ENCODE data around the gene YTHDF2. TPM values are rescaled to one million over a fixed set of nuclear protein-coding genes. Genes with fewer than 3 reads are reported as not detected.

YTHDF2 gene
- total and polyA plus RNA-seq, 2 donors (not counting 1 experiment from before 2014, with no cell fraction given): 26.3 to 58.8 TPM

- peak overlapping the region in 1 of 2 donors; percentile 5 for H3K27ac ChIP-seq (ENCODE audit: low read length in 2 of 2)
- TF ChIP-seq EZH2 (IDR thresholded peaks at IDR 0.05; ENCODE audit: borderline replicate concordance, insufficient read depth, low read depth, low read length, poor library complexity, severe bottlenecking): no peak
- peak; percentile 21 for TF ChIP-seq CTCF (IDR thresholded peaks at IDR 0.05)
- Mint-ChIP-seq H3K4me3 (no peak overlapping the region), H3K27me3 (no peaks in the 10 kb centered on the region), H3K9me3 (ENCODE audit: insufficient read depth) (no peaks in the 10 kb centered on the region), H3K4me1 (peaks cover 26% of the 10 kb centered on the region), H3K27ac (peak overlapping the region; percentile 23)
- no peak overlapping the region for H3K4me2 ChIP-seq (replicated peaks; ENCODE audit: low read depth, low read length, poor library complexity, severe bottlenecking)
- peaks cover 6 to 18% of the 10 kb centered on the region in 2 donors for H3K4me1 ChIP-seq (ENCODE audit: control insufficient read depth in 2 of 2, insufficient read depth in 2 of 2, low read length in 2 of 2)
- ChIA-PET CTCF (interaction anchor here (0.9 to 1.6 kb wide), 5 partner anchors 20 to 280 kb away, joined by 3 to 5 read pairs (median 4); partner anchors contain the start of gene YTHDF2), POLR2A (interaction anchor here (0.6 kb wide), 1 partner anchor 112 kb away, joined by 4 read pairs; no protein-coding TSS in a partner anchor)
- H3K9ac ChIP-seq (ENCODE audit: low read length): no peak overlapping the region
- no peak for ATAC-seq (ENCODE audit: low read depth)
- H2AFZ ChIP-seq (ENCODE audit: insufficient read depth, low read depth, low read length, poor library complexity, severe bottlenecking): no peak overlapping the region
- H3K9me3 ChIP-seq (ENCODE audit: control extremely low read depth in 1 of 3, control insufficient read depth in 2 of 3, insufficient read depth in 1 of 3, low read length in 2 of 3): no peaks in the 10 kb centered on the region
- WGBS (ENCODE audit: insufficient coverage): 14% methylated on average over 1 of the region's 5 CpGs
- H3K27me3 ChIP-seq (replicated peaks in 1 of 4; ENCODE audit: control extremely low read depth in 1 of 4, control insufficient read depth in 3 of 4, insufficient read depth in 4 of 4, low read length in 3 of 4): no peaks in the 10 kb centered on the region
- H3K4me3 ChIP-seq (ENCODE audit: control extremely low read depth in 1 of 5, extremely low read depth in 1 of 5, insufficient read depth in 1 of 5, low read depth in 2 of 5, low read length in 4 of 5): no peak overlapping the region
- peak; percentile 26 for DNase-seq
- peaks cover 98% of the 10 kb centered on the region for H3K79me2 ChIP-seq (ENCODE audit: control insufficient read depth, insufficient read depth, low read length)
- H4K20me1 ChIP-seq (ENCODE audit: control insufficient read depth, insufficient read depth, low read length, poor library complexity, severe bottlenecking): peaks cover 94% of the 10 kb centered on the region
- intact Hi-C loops (cut with micrococcal nuclease): no loop called here
- peaks cover 6 to 42% of the 10 kb centered on the region in 2 experiments for H3K36me3 ChIP-seq (replicated peaks in 1 of 2; ENCODE audit: control extremely low read depth in 1 of 2, control insufficient read depth in 1 of 2, extremely low read depth in 1 of 2, insufficient read depth in 2 of 2, low read length in 1 of 2)
Observed at GRCh38 chr1:28756846-28757245, 20.1 kb downstream of the YTHDF2 start.

GRCh38 chr1:28758420-28758819 lies 21.7 kb downstream of the YTHDF2 start:
- DNase-seq: no peak
- Histone ChIP-seq H4K20me1 (ENCODE audit: control insufficient read depth, insufficient read depth, low read length, poor library complexity, severe bottlenecking) (peaks cover 85% of the 10 kb centered on the region), H3K9me3 (ENCODE audit: control extremely low read depth in 1 of 3, control insufficient read depth in 2 of 3, insufficient read depth in 1 of 3, low read length in 2 of 3) (no peaks in the 10 kb centered on the region), H3K4me2 (replicated peaks; ENCODE audit: low read depth, low read length, poor library complexity, severe bottlenecking) (no peak overlapping the region), H3K36me3 (replicated peaks in 1 of 2; ENCODE audit: control extremely low read depth in 1 of 2, control insufficient read depth in 1 of 2, extremely low read depth in 1 of 2, insufficient read depth in 2 of 2, low read length in 1 of 2) (peaks cover 6 to 40% of the 10 kb centered on the region in 2 experiments), H3K79me2 (ENCODE audit: control insufficient read depth, insufficient read depth, low read length) (peaks cover 90% of the 10 kb centered on the region), H3K9ac (ENCODE audit: low read length) (no peak overlapping the region), H3K4me3 (ENCODE audit: control extremely low read depth in 1 of 5, extremely low read depth in 1 of 5, insufficient read depth in 1 of 5, low read depth in 2 of 5, low read length in 4 of 5) (no peak overlapping the region), H2AFZ (ENCODE audit: insufficient read depth, low read depth, low read length, poor library complexity, severe bottlenecking) (no peak overlapping the region), H3K27me3 (replicated peaks in 1 of 4; ENCODE audit: control extremely low read depth in 1 of 4, control insufficient read depth in 3 of 4, insufficient read depth in 4 of 4, low read length in 3 of 4) (no peaks in the 10 kb centered on the region), H3K4me1 (ENCODE audit: control insufficient read depth in 2 of 2, insufficient read depth in 2 of 2, low read length in 2 of 2) (peaks cover 6 to 14% of the 10 kb centered on the region in 2 donors), H3K27ac (ENCODE audit: low read length in 2 of 2) (no peak overlapping the region)
- 67% methylated on average over 1 of the region's 4 CpGs for WGBS (ENCODE audit: insufficient coverage)
- Mint-ChIP-seq H3K4me1 (peaks cover 25% of the 10 kb centered on the region), H3K4me3 (no peak overlapping the region), H3K27me3 (no peaks in the 10 kb centered on the region), H3K9me3 (ENCODE audit: insufficient read depth) (no peaks in the 10 kb centered on the region), H3K27ac (no peak overlapping the region)
- intact Hi-C loops (cut with micrococcal nuclease): no loop called here
- POLR2A ChIA-PET: no interaction called here
- no peak for ATAC-seq (ENCODE audit: low read depth)
- no peak for TF ChIP-seq CTCF (IDR thresholded peaks at IDR 0.05)
- TF ChIP-seq EZH2 (IDR thresholded peaks at IDR 0.05; ENCODE audit: borderline replicate concordance, insufficient read depth, low read depth, low read length, poor library complexity, severe bottlenecking): no peak
- CTCF ChIA-PET: no interaction called here

Measured in B cell (primary cell).